Heart left ventricle (tissue), 16 donors: ENCODE data around the gene USP12. TPM values are rescaled to one million over a fixed set of nuclear protein-coding genes. Genes with fewer than 3 reads are reported as not detected.

Source experiments
- ATAC-seq, 4 donors: fragments of 200-7000 bp; cut with Tn5 transposase; one replicate each; pipeline ENCODE4 v1.9.1; 2020 to 2022; ENCODE audit warnings: moderate library complexity in 4 of 4, mild to moderate bottlenecking in 3 of 4, moderate number of reproducible peaks in 1 of 4
- DNase-seq, 5 donors: peaks; one replicate each; pipeline ENCODE4 v3.0.0-alpha.2; 2020
- H3K27ac ChIP-seq, 12 donors: fragments of 200-600 bp; sonication (generic) in 4 of 12; one replicate each; pipeline versions ENCODE4 v1.5.0 to v1.8.0; 2016 to 2022; ENCODE audit warnings: mild to moderate bottlenecking in 2 of 12
- H3K27me3 ChIP-seq, 9 donors: fragments of 200-600 bp; sonication (generic) in 2 of 9; one replicate each; pipeline versions ENCODE4 v1.5.1 to v1.8.0; 2016 to 2022; ENCODE audit warnings: mild to moderate bottlenecking in 3 of 9
- H3K36me3 ChIP-seq, 9 donors: fragments of 200-600 bp; sonication (generic) in 2 of 9; one replicate each; pipeline versions ENCODE4 v1.5.0 to v1.8.0; 2018 to 2022; ENCODE audit warnings: mild to moderate bottlenecking in 2 of 9
- H3K4me1 ChIP-seq, 12 donors: fragments of 200-600 bp; sonication (generic) in 4 of 12; one replicate each; pipeline versions ENCODE4 v1.5.0 to v1.8.0; 2016 to 2022; ENCODE audit warnings: mild to moderate bottlenecking in 3 of 12
- H3K4me3 ChIP-seq, 12 donors: fragments of 200-600 bp; sonication (generic) in 4 of 12; one replicate each; pipeline versions ENCODE4 v1.5.0 to v1.8.0; 2017 to 2022; ENCODE audit warnings: mild to moderate bottlenecking in 9 of 12, moderate library complexity in 4 of 12
- H3K9me3 ChIP-seq, 12 donors: fragments of 200-600 bp; sonication (generic) in 4 of 12; one replicate each; pipeline versions ENCODE4 v1.5.0 to v1.8.0; 2016 to 2022; ENCODE audit warnings: mild to moderate bottlenecking in 1 of 12
- CTCF ChIP-seq, 12 donors: fragments of 200-600 bp; sonication (generic) in 4 of 12; IDR thresholded peaks; one replicate each; pipeline versions ENCODE4 v1.5.0 to v1.8.0; 2018 to 2022; ENCODE audit warnings: antibody characterized with exemption in 12 of 12, mild to moderate bottlenecking in 5 of 12
- POLR2A ChIP-seq, 2 donors: fragments of 450-650 bp; IDR thresholded peaks; one replicate each; pipeline ENCODE4 v1.6.1; 2017; ENCODE audit warnings: antibody characterized with exemption in 2 of 2, mild to moderate bottlenecking in 2 of 2, moderate library complexity in 2 of 2
- WGBS, 4 donors: extraction: QIAGEN DNeasy Blood & Tissue Kit in 2 of 4; methylation state at CpG; one replicate each; pipeline versions ENCODE4 v1.1.5 to v1.1.7; 2013 to 2018; 5-methylcytosine and 5-hydroxymethylcytosine counted together
- intact Hi-C, 10 donors: fragments of 100-400 bp; cut with DNase I; formaldehyde crosslinking; loops; one replicate each; pipeline versions ENCODE4 v1.11.1 to v1.14.2; 2022
- polyA plus RNA-seq, 2 donors: library from polyadenylated mRNA; stranded (reverse); fragments of 200-250 nt; gene quantifications; one replicate each; pipeline ENCODE4 v1.2.3, GENCODE V29; 2013
- total RNA-seq, 9 donors: library from RNA; depleted of rRNA in 2 of 9; stranded (reverse); fragments of >200 nt in 2 of 9; fragmentation: NEBNext Ultra II Directional in 3 of 9; extraction: Animal tissue kit (Norgen Biotek cat#: 25700) in 3 of 9; gene quantifications; one replicate each; pipeline versions ENCODE4 v1.1.0 to v1.2.4, GENCODE V29; 2016 to 2023
- donor health status: ischemic (EF 13 %, LVEDD 7.1; RV severe dilation, severe dysfunction).
- donor health status: healthy with polysubstance abuse.
- donor health status: DM: no; HTN: yes; CAD: no.
- donor health status: DM: no; HTN: no; CAD: no.
- donor health status: ischemic (EF 25% LVEDD 6.9; RV normal size, moderate dysfunction).
- donor health status: ischemic (EF 25% LVEDD 5.7; RV mildly dilated, moderate dysfunction).
- donor health status: healthy.
- donor health status: DM: yes; HTN: yes; CAD: no.
- donor health status: ischemic (EF 35%, LVEDD 5.7; RV mildly dilated, moderate dysfunction).
- donor health status: nonischemic (EF 11% LVEDD 7.7; RV severe dilation, severe dysfunction).
- donor health status: DM: yes; HTN: yes; CAD: no.
- donor health status: PGD.
- donor health status: ischemic (EF 29% LVEDD 5.4; RV normal size, mild dysfunction).
- donor health status: nonischemic (EF 23%, LVEDD 6.1; RV moderate dilation, normal function).

USP12 gene
- total and polyA plus RNA-seq, 11 donors, result 5.1 to 35.4 (median 20.8) TPM

GRCh38 chr13:27211771-27212364 lies 40.3 kb upstream of the USP12 start:
- intact Hi-C loops, result no loop called here
- no peaks in the 10 kb centered on the region for H3K27me3 ChIP-seq
- no peaks in the 10 kb centered on the region for H3K4me1 ChIP-seq
- H3K36me3 ChIP-seq, result no peaks in the 10 kb centered on the region
- H3K27ac ChIP-seq, result no peak overlapping the region
- TF ChIP-seq CTCF (IDR thresholded peaks at IDR 0.05) (no peak), POLR2A (IDR thresholded peaks at IDR 0.05) (no peak)
- DNase-seq, result no peak
- no peak overlapping the region for H3K4me3 ChIP-seq
- peaks cover 0 to 20% (median 0%) of the 10 kb centered on the region in 12 donors for H3K9me3 ChIP-seq
- WGBS, 4 donors, result 72 to 89% (median 81%) methylated on average over 9 to 17 of the region's 17 CpGs
- ATAC-seq, result no peak

- TF ChIP-seq POLR2A (IDR thresholded peaks at IDR 0.05) (no peak), CTCF (IDR thresholded peaks at IDR 0.05) (no peak)
- no peak overlapping the region for H3K4me3 ChIP-seq
- 94 to 100% (median 99%) methylated on average over 1 of the region's 1 CpG for WGBS, 4 donors
Observed at GRCh38 chr13:27211271-27211670, 39.7 kb upstream of the USP12 start.

GRCh38 chr13:27208514-27208913 lies 36.9 kb upstream of the USP12 start:
- Histone ChIP-seq H3K4me1 (no peaks in the 10 kb centered on the region), H3K27me3 (no peaks in the 10 kb centered on the region), H3K4me3 (no peak overlapping the region), H3K36me3 (no peaks in the 10 kb centered on the region), H3K9me3 (peaks cover 0 to 20% (median 0%) of the 10 kb centered on the region in 12 donors), H3K27ac (no peak overlapping the region)
- intact Hi-C loops, result loop anchor here in 5 of 10 donors (5.0 to 10.0 kb wide), 2 partner anchors 224 to 226 kb away; no protein-coding TSS in a partner anchor
- no peak for DNase-seq
- no peak for TF ChIP-seq POLR2A (IDR thresholded peaks at IDR 0.05)
- no peak for TF ChIP-seq CTCF (IDR thresholded peaks at IDR 0.05)
- 90 to 98% (median 96%) methylated on average over 1 of the region's 1 CpG for WGBS, 4 donors
- ATAC-seq, result no peak

More at GRCh38 chr13:27211271-27211670, 39.7 kb upstream of the USP12 start:
- ATAC-seq (no peak), DNase-seq (no peak)
- no peaks in the 10 kb centered on the region for H3K36me3 ChIP-seq
- no peak overlapping the region for H3K27ac ChIP-seq
- H3K27me3 ChIP-seq, result no peaks in the 10 kb centered on the region
- peaks cover 0 to 20% (median 0%) of the 10 kb centered on the region in 12 donors for H3K9me3 ChIP-seq
- no peaks in the 10 kb centered on the region for H3K4me1 ChIP-seq
- intact Hi-C loops, result no loop called here

- peaks cover 0 to 4% (median 0%) of the 10 kb centered on the region in 12 donors for H3K9me3 ChIP-seq
- no peak overlapping the region for H3K27ac ChIP-seq
- no peaks in the 10 kb centered on the region for H3K4me1 ChIP-seq
- H3K36me3 ChIP-seq, result no peaks in the 10 kb centered on the region
- ATAC-seq (peak in 1 of 4 donors; percentile 47), DNase-seq (no peak)
- no peak overlapping the region for H3K4me3 ChIP-seq
- TF ChIP-seq POLR2A (IDR thresholded peaks at IDR 0.05) (no peak), CTCF (IDR thresholded peaks at IDR 0.05) (peak in 7 of 12 donors; percentile 14 to 49 (median 31))
- intact Hi-C loops, result loop anchor here in 7 of 10 donors (2.0 to 10.0 kb wide), 3 partner anchors 217 to 219 kb away; no protein-coding TSS in a partner anchor
- H3K27me3 ChIP-seq, result no peaks in the 10 kb centered on the region
- WGBS, 4 donors, result 73 to 76% (median 75%) methylated on average over 3 of the region's 3 CpGs
Observed at GRCh38 chr13:27203854-27204253, 32.2 kb upstream of the USP12 start.
